ENCODE data around the gene GORASP2.

GRCh38 chr2:170965446-170966225 is 36.6 kb downstream of the GORASP2 start:
- TF ChIP-seq CTCF (IDR thresholded peaks at IDR 0.05) (no peak), POLR2A (IDR thresholded peaks at IDR 0.05) (no peak)

Data from adrenal gland (tissue), 5 donors.